Measurements from ENCODE around the gene SDK1.

Gene SDK1

GRCh38 chr7:3979611-3980299, 678.7 kb downstream of the SDK1 start:
- no peaks in the 10 kb centered on the region for H3K79me2 ChIP-seq (ENCODE audit: control insufficient read depth, insufficient read depth, low read length, poor library complexity)
- H2BK12ac ChIP-seq (ENCODE audit: low read length), result no peak overlapping the region
- H2BK5ac ChIP-seq (ENCODE audit: low read depth, low read length, poor library complexity), result no peak overlapping the region
- H3K4me3 ChIP-seq (ENCODE audit: low read depth, low read length), result no peak overlapping the region
- DNase-seq, result no peak
- no peak overlapping the region for H2AK5ac ChIP-seq (ENCODE audit: low read length)
- peaks cover 6 to 17% of the 10 kb centered on the region in 2 experiments for H3K36me3 ChIP-seq (ENCODE audit: control insufficient read depth in 1 of 2, insufficient read depth in 2 of 2, low read length in 2 of 2)
- H4K12ac ChIP-seq (ENCODE audit: low read depth, low read length), result no peak overlapping the region
- H3K9me3 ChIP-seq (ENCODE audit: insufficient read depth, low read depth, low read length), result peaks cover 3% of the 10 kb centered on the region
- H3K27ac ChIP-seq (ENCODE audit: low read depth, low read length), result no peak overlapping the region
- H4K8ac ChIP-seq (ENCODE audit: low read depth, low read length), result no peak overlapping the region
- no peak overlapping the region for H3K23ac ChIP-seq (ENCODE audit: low read length)
- peaks cover 0 to 3% of the 10 kb centered on the region in 2 experiments for H3K4me1 ChIP-seq (ENCODE audit: control insufficient read depth in 1 of 2, insufficient read depth in 2 of 2, low read length in 2 of 2)
- WGBS (ENCODE audit: extremely low coverage, insufficient coverage, insufficient read length), result no CpG with 5 or more reads among the region's 5 CpGs
- no peak overlapping the region for H2BK120ac ChIP-seq (ENCODE audit: insufficient read depth, low read length, poor library complexity)
- no peak overlapping the region for H3K14ac ChIP-seq (ENCODE audit: low read length)
- H2AFZ ChIP-seq (ENCODE audit: insufficient read depth, low read length, poor library complexity), result no peak overlapping the region
- no peak overlapping the region for H4K91ac ChIP-seq (ENCODE audit: low read depth, low read length)
- no peak overlapping the region for H3K9ac ChIP-seq (ENCODE audit: low read length)
- H3K4ac ChIP-seq (ENCODE audit: low read depth, low read length), result no peak overlapping the region
- no peaks in the 10 kb centered on the region for H3K79me1 ChIP-seq (ENCODE audit: low read length)
- H3K18ac ChIP-seq (ENCODE audit: low read length), result no peak overlapping the region
- H3K27me3 ChIP-seq (ENCODE audit: insufficient read depth, low read length), result no peaks in the 10 kb centered on the region
- no peak overlapping the region for H3K4me2 ChIP-seq (ENCODE audit: low read length)

- no peaks in the 10 kb centered on the region for H3K27me3 ChIP-seq (ENCODE audit: insufficient read depth, low read length)
Observed at GRCh38 chr7:3980300-3980643, 679.2 kb downstream of the SDK1 start.

GRCh38 chr7:3981281-3981680, 680.2 kb downstream of the SDK1 start:
- Histone ChIP-seq H3K9ac (ENCODE audit: low read length) (no peak overlapping the region), H2AFZ (ENCODE audit: insufficient read depth, low read length, poor library complexity) (no peak overlapping the region)

More at GRCh38 chr7:3980300-3980643, 679.2 kb downstream of the SDK1 start:
- H3K79me1 ChIP-seq (ENCODE audit: low read length), result no peaks in the 10 kb centered on the region
- H3K4ac ChIP-seq (ENCODE audit: low read depth, low read length), result no peak overlapping the region
- no peaks in the 10 kb centered on the region for H3K79me2 ChIP-seq (ENCODE audit: control insufficient read depth, insufficient read depth, low read length, poor library complexity)
- H4K91ac ChIP-seq (ENCODE audit: low read depth, low read length), result no peak overlapping the region
- no peak overlapping the region for H3K4me3 ChIP-seq (ENCODE audit: low read depth, low read length)
- H4K8ac ChIP-seq (ENCODE audit: low read depth, low read length), result no peak overlapping the region
- no peak overlapping the region for H2BK12ac ChIP-seq (ENCODE audit: low read length)
- peaks cover 3% of the 10 kb centered on the region for H3K9me3 ChIP-seq (ENCODE audit: insufficient read depth, low read depth, low read length)
- H3K9ac ChIP-seq (ENCODE audit: low read length), result no peak overlapping the region
- H3K18ac ChIP-seq (ENCODE audit: low read length), result no peak overlapping the region
- WGBS (ENCODE audit: extremely low coverage, insufficient coverage, insufficient read length), result no CpG with 5 or more reads among the region's 4 CpGs
- no peak overlapping the region for H3K4me2 ChIP-seq (ENCODE audit: low read length)
- H2BK120ac ChIP-seq (ENCODE audit: insufficient read depth, low read length, poor library complexity), result no peak overlapping the region
- H3K23ac ChIP-seq (ENCODE audit: low read length), result no peak overlapping the region
- no peak overlapping the region for H2AFZ ChIP-seq (ENCODE audit: insufficient read depth, low read length, poor library complexity)
- H4K12ac ChIP-seq (ENCODE audit: low read depth, low read length), result no peak overlapping the region
- peak in 1 of 2 donors; percentile 59 for DNase-seq
- no peak overlapping the region for H2AK5ac ChIP-seq (ENCODE audit: low read length)
- peaks cover 4 to 14% of the 10 kb centered on the region in 2 experiments for H3K36me3 ChIP-seq (ENCODE audit: control insufficient read depth in 1 of 2, insufficient read depth in 2 of 2, low read length in 2 of 2)
- peaks cover 0 to 3% of the 10 kb centered on the region in 2 experiments for H3K4me1 ChIP-seq (ENCODE audit: control insufficient read depth in 1 of 2, insufficient read depth in 2 of 2, low read length in 2 of 2)
- H3K14ac ChIP-seq (ENCODE audit: low read length), result no peak overlapping the region
- no peak overlapping the region for H2BK5ac ChIP-seq (ENCODE audit: low read depth, low read length, poor library complexity)
- H3K27ac ChIP-seq (ENCODE audit: low read depth, low read length), result no peak overlapping the region

GRCh38 chr7:3984456-3984855, 683.4 kb downstream of the SDK1 start:
- Histone ChIP-seq H3K4me2 (ENCODE audit: low read length) (no peak overlapping the region), H2BK12ac (ENCODE audit: low read length) (no peak overlapping the region), H3K27ac (ENCODE audit: low read depth, low read length) (no peak overlapping the region), H2AFZ (ENCODE audit: insufficient read depth, low read length, poor library complexity) (no peak overlapping the region), H2AK5ac (ENCODE audit: low read length) (no peak overlapping the region), H3K14ac (ENCODE audit: low read length) (no peak overlapping the region), H3K9ac (ENCODE audit: low read length) (no peak overlapping the region), H3K79me2 (ENCODE audit: control insufficient read depth, insufficient read depth, low read length, poor library complexity) (no peaks in the 10 kb centered on the region), H3K79me1 (ENCODE audit: low read length) (no peaks in the 10 kb centered on the region), H3K4me1 (ENCODE audit: control insufficient read depth in 1 of 2, insufficient read depth in 2 of 2, low read length in 2 of 2) (peaks cover 0 to 3% of the 10 kb centered on the region in 2 experiments), H3K9me3 (ENCODE audit: insufficient read depth, low read depth, low read length) (no peaks in the 10 kb centered on the region), H3K4me3 (ENCODE audit: low read depth, low read length) (no peak overlapping the region), H3K27me3 (ENCODE audit: insufficient read depth, low read length) (no peaks in the 10 kb centered on the region), H4K12ac (ENCODE audit: low read depth, low read length) (no peak overlapping the region), H3K36me3 (ENCODE audit: control insufficient read depth in 1 of 2, insufficient read depth in 2 of 2, low read length in 2 of 2) (peaks cover 12 to 17% of the 10 kb centered on the region in 2 experiments), H3K4ac (ENCODE audit: low read depth, low read length) (no peak overlapping the region), H4K91ac (ENCODE audit: low read depth, low read length) (no peak overlapping the region), H2BK5ac (ENCODE audit: low read depth, low read length, poor library complexity) (no peak overlapping the region), H2BK120ac (ENCODE audit: insufficient read depth, low read length, poor library complexity) (no peak overlapping the region), H4K8ac (ENCODE audit: low read depth, low read length) (no peak overlapping the region), H3K23ac (ENCODE audit: low read length) (no peak overlapping the region), H3K18ac (ENCODE audit: low read length) (no peak overlapping the region)
- no peak for DNase-seq
- WGBS (ENCODE audit: extremely low coverage, insufficient coverage, insufficient read length), result no CpG with 5 or more reads among the region's 5 CpGs

More at GRCh38 chr7:3981281-3981680, 680.2 kb downstream of the SDK1 start:
- H2BK5ac ChIP-seq (ENCODE audit: low read depth, low read length, poor library complexity), result no peak overlapping the region
- H3K4me3 ChIP-seq (ENCODE audit: low read depth, low read length), result no peak overlapping the region
- H3K79me1 ChIP-seq (ENCODE audit: low read length), result no peaks in the 10 kb centered on the region
- WGBS (ENCODE audit: extremely low coverage, insufficient coverage, insufficient read length), result no CpG with 5 or more reads among the region's 3 CpGs
- H2AK5ac ChIP-seq (ENCODE audit: low read length), result no peak overlapping the region
- peaks cover 0 to 3% of the 10 kb centered on the region in 2 experiments for H3K4me1 ChIP-seq (ENCODE audit: control insufficient read depth in 1 of 2, insufficient read depth in 2 of 2, low read length in 2 of 2)
- H3K4me2 ChIP-seq (ENCODE audit: low read length), result no peak overlapping the region
- H3K79me2 ChIP-seq (ENCODE audit: control insufficient read depth, insufficient read depth, low read length, poor library complexity), result no peaks in the 10 kb centered on the region
- H4K91ac ChIP-seq (ENCODE audit: low read depth, low read length), result no peak overlapping the region
- no peak overlapping the region for H3K23ac ChIP-seq (ENCODE audit: low read length)
- no peak overlapping the region for H2BK120ac ChIP-seq (ENCODE audit: insufficient read depth, low read length, poor library complexity)
- DNase-seq, result no peak
- no peak overlapping the region for H4K8ac ChIP-seq (ENCODE audit: low read depth, low read length)
- H3K27ac ChIP-seq (ENCODE audit: low read depth, low read length), result no peak overlapping the region
- no peak overlapping the region for H3K18ac ChIP-seq (ENCODE audit: low read length)
- H2BK12ac ChIP-seq (ENCODE audit: low read length), result no peak overlapping the region
- no peak overlapping the region for H3K4ac ChIP-seq (ENCODE audit: low read depth, low read length)
- peaks cover 3% of the 10 kb centered on the region for H3K9me3 ChIP-seq (ENCODE audit: insufficient read depth, low read depth, low read length)
- no peaks in the 10 kb centered on the region for H3K27me3 ChIP-seq (ENCODE audit: insufficient read depth, low read length)
- H3K36me3 ChIP-seq (ENCODE audit: control insufficient read depth in 1 of 2, insufficient read depth in 2 of 2, low read length in 2 of 2), result peaks cover 0 to 9% of the 10 kb centered on the region in 2 experiments
- H4K12ac ChIP-seq (ENCODE audit: low read depth, low read length), result no peak overlapping the region
- no peak overlapping the region for H3K14ac ChIP-seq (ENCODE audit: low read length)

Measured in trophoblast cell (in vitro differentiated cells and primary cell).